GM18861 (cell line): ENCODE measurements around the gene DYNLT2.

Experiments
- ATAC-seq: cut with Tn5 transposase; IDR thresholded peaks from one replicate; pipeline ENCODE4 v1.9.1; 2021; ENCODE audit not compliant: unreplicated experiment

The DYNLT2 gene, protein sequence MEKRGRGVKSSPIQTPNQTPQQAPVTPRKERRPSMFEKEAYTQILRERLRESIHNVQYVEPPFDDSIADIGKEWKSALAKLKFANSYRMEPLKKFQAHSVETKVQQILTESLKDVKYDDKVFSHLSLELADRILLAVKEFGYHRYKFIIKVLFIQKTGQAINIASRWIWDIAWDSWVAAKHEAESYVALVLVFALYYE

DNA sequence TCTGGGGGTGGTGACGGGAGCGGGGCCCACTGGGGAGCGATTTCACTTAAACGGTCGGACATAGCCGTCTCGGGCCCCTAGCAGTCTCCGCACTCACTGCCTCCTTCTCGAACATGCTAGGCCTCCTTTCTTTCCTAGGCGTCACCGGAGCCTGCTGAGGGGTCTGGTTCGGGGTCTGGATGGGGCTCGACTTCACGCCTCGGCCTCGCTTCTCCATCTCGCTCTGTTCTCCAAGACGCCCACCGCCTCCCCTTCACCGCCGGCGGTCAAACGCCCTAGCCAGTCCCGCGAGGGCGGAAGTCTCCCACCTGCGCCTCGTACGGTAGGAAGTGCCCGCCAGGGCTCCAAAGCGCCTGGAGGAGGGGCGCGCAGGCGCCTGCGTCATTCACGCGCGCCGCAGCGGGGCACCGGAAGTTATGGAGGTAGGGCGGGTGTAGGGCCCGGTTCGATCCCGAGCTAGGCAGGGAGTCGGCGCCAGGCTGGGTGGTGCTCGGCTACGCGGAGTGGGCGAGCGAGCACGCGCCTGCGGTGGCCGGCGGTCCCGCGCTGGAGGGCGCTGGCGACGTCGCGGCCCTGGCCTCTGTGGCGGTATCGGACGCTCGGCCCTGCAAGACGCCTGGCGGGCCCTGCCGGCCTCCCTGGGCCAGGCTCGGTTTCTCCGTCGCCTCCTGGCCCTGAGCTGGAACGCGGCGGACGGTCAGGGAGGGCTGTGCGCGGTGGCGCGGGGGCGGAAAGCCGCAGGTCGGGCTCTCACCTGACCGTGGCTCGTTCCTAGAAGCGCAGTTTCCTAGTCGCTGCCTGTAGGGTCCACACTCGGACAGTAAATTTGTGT lies at the start of gene DYNLT2, which contains the start of gene ERMARD:
DYNLT2 (minus strand) TSS at position 331 of the 832 bp plus-strand sequence; CDS start at position 217, 114 bp downstream.
ERMARD (plus strand) TSS at position 381 of the 832 bp plus-strand sequence; CDS start at position 417, 36 bp downstream.
- peak; percentile 96 for ATAC-seq

DNA sequence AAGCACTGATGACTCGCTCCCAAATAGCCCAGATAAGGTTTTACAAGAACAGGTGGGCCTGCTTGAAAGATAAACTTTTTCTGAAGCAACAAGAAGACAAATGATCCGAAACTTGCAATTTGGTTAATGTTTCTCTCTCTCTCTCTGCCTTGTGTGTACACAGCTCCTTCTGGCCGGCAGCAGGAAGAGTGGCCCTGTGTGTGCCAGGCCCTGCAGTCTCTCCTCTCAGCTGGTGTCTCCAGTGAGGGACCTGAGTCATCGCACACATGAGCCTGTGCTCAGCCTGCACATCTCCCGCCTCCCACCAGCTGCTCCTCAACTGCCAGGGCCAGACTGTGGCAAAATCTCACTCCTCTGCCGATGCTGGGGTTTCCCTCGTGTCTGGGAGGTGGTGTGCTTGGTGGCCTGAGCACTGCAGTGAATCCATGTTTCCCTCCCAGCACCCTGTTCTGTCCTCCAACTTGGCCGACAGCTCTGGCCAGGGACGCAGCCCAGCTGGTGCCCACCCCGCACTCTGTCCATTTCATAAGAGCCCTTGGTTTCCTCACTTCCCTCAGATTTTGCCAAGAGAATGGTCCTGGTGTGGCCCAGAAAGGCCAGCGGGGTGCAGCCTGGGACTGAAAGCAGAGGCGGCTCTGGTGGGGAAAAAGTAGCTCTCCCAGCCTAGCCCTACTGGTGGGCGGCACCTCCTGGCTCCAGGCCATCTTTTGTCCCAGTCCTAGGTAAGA lies 49.5 kb upstream of the DYNLT2 start:
- ATAC-seq = no peak

DNA sequence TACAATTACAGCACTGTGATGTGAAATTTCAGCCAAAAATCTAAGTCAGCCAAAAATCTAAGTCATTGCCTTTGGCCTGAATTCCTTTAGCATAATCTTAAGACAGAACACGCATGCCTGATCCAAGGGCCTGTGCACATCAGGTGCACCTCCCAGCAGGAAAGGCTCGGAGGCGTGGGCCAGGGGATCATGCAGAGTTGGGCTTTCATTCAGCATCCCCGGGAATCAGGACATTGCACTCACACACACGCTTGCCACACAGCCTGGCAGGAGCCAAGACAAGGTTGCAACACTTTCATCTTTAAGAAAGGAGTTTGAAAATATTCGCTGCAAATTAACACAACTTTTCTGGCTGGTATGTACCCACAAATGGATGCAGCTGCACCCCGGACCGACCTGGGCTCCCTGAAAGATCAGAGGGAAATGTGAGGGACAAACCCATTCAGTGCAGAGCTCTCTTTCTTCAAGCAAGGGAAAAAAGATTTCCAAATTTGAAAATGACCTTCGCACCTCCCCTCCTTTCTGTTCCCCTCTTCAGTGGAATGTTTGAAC lies 48.8 kb upstream of the DYNLT2 start:
- no peak for ATAC-seq

DNA sequence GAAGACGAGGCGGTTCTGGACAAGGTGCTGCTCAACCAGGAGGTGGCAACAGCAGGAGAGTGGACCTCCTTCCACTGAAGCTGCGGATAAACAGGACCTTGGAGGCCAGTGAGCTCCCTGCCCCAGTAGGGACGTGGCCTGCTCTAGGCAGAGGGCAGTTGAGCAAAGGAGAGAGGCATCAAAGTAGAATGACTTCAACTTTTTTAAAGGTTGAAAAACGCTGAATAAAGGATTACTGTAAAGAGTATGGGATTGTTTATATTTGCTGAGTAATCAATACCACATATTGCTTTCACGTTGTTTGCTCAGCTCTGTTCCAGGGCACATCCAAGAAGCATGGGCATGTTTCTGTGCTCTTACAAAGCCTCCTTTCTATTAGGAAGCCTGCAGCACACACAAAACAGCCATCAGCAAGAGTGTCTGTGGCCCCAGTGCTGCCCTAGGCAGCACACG lies 48.1 kb upstream of the DYNLT2 start:
- no peak for ATAC-seq

DNA sequence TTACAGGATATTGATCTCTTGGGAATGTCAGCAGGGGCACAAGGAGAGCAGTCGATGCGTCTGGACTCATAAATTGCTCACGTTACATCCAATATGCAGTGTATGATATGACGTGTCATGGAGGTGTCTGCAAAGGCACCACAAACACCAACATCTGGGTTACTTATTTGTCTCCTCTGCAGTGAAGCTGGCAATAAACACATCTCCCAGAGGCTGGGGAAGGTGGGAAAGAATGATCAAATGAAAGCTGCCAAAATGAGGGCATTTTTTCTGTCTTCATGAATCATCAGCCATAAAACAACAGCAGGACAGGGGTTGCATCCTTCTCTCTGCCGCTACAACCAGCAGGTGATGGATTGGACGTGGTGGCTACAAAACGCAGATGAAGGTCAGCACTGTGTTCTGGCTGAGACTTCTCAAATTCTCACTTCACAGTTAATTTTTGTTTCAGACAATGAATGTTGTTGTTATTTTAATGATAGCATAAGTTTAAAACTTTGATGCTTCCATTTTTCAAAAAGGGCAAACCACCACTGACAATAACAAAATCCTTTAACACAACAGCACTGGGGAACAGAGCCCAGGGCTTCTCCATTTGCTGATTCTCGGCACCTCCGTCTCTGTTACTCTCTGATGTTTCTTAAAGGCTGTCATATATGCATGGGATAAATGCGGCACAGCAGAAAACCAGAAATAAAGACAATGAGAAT lies 47.5 kb upstream of the DYNLT2 start:
- ATAC-seq = no peak

DNA sequence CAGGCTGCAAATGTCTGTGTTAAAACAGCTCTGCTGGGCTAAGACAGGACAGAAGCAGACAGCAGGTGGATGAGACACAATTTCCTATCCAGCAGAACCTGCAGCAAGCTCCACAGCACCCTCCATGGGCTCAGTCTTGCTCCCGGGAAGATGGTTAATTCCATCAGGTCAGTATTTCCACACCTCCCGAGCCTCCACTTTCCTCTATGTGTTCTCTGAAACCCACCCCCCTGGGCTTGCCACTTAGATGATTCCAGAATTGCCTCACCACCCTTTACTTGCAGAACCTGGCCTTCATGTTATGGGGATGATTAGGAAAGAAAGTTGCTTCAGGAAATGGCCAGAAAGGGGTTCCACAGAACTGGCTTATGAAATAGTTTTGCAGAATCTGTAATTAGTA lies 43.8 kb upstream of the DYNLT2 start:
- ATAC-seq = no peak

DNA sequence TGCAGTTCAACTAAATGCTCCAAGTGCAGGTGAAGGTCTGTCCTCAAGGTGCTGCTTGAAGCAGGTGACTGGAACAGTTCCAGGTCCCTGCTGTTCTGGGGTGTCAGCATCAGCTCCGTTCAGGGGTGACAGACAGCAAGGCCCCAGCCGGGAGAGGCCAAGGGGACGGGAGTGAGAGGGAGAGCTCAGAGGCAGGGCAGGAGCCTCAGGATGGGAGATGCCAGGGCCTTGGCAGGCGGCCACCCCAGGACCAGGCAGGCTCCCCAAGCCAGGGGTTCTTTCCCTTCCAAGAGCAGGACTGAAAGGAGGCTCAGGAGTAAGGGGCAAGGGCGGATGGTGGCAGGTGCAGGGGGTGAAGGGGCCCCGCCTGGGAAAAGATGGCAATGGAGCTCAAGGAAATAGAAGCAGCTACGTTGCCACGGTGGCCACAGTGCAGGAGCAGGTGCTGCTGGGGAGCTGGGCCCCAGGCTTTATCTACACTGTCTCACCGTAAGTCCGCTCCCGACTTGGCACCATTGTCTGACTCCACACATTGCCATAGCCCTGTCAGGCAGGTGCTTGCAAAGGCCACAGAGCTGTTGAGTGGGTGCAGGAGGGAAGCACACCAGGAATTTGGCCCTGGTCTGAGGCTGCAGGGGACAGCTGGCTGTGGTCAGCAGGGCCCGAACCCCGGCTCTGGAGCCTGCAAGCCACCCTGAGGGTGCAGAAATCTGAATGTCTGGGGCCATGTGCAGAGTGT lies 43.1 kb upstream of the DYNLT2 start:
- no peak for ATAC-seq

DNA sequence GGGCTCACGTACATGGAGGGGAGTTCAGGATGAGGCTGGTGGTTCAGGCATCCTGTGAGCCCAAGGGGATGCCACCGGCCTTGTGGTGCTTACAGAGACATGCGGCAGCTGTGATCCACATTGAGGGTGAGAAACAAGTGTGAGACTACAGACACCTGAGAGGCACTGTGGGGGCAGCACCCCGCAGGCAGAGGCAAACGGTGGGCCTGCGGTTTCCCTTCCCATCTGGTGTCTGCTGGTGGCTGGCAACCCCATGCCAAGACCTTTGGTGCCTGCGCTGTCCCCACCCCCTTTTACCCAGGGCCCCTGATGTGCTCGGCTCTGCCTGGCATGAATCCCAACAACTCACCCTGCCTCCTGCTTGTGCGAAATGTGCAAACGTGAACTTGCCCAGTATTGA lies 42.0 kb upstream of the DYNLT2 start:
- no peak for ATAC-seq

DNA sequence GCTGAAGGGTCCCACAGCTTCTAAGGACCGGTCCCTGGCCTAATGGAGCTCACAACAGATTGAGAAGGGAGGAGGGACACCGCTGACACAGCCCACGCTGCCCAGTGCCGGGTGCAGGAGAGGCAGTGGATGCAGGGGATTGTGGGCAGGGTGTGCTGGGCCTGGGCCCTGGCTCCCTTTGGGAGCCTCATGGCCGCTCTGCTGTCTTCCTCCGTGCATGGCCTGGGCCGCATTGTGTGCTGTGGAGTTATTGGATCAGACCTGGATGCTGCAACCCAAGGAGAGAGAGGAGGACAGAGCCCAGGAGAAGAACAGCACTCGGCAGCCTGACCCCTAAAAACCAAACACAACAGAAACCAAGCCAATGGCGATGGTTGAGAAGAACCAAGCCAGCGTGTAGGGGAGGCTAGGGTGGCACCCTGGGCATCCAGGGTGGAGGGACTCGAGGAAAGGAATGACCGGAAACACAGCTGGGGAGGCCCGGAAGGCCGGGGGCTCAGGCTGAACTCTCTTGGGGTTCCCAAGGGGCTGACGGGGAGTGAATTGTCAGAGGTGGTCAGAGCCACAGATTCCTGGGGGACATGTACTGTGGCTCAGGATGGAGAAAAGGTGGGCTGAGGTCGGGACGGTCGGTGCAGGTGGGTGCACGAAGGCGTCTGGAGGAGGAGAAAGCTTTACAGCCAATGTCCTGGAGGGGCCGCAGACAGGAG lies 41.1 kb upstream of the DYNLT2 start:
- ATAC-seq = no peak

DNA sequence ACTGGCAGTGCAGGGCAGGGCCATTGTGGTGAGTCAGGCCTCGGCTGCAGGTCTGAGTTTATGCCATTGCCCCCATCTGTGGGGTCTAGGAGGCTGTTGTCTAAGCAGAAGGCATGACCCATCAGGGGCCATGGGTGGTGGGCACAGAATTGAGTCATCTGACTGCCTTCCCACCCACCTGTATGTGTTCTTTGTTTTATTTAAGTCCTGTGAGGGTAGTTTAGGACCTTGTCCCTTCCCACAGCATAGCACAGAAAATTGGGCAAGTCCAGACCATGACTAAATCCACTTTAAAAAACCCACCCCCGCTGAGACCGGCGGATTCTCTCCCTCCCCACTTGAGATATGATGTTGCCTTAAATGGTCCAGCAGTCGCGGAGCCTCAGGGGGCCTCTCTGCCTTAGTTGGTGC lies 40.4 kb upstream of the DYNLT2 start:
- ATAC-seq = no peak

DNA sequence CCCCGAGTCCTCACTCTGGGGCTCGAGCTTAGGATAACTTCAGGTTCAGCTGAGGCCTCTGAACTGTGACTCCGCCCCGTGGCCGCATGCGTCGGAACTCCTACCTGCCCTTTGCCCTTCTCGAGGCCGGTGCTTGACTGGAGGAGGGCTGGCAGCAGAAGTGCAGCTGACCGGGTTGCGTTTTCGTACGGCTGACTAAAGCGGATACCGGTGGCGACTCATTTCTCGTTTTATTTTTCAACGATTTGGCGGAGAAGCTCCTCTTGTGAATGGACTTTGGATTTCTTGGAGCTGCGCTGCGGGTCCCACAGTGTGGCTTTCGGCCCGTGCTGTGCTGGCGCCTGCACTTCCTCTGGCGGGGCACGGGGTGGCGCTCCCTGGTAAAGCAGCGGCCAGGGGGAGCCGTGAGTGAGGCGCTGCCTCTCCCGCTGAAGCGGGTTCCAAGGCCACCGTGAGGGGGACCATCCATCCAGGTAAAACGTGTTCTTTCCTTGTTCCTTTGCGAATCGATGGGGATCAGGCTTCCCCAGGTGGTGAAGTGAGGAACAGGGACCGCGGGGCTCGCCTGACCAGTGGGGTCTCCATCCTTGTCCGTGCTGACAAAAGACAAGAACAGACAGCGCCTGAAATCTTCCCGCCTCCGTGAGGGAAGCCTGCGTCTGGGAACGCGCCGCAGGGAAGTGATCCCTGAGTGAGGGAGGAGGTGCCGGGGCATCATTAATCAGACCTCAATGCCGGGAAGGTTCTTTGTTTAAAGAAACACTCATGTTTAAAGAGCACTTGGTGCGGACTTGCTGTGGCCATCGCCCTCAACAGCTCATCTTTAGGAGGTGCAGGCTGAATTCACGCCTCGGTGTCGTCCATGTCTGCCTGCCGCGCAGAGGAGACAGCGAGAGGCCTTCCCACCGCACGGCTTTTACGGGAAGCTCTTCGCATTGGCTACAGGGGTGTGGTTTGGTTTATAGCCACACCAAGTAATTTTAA lies 38.9 kb upstream of the DYNLT2 start:
- peak; percentile 86 for ATAC-seq

DNA sequence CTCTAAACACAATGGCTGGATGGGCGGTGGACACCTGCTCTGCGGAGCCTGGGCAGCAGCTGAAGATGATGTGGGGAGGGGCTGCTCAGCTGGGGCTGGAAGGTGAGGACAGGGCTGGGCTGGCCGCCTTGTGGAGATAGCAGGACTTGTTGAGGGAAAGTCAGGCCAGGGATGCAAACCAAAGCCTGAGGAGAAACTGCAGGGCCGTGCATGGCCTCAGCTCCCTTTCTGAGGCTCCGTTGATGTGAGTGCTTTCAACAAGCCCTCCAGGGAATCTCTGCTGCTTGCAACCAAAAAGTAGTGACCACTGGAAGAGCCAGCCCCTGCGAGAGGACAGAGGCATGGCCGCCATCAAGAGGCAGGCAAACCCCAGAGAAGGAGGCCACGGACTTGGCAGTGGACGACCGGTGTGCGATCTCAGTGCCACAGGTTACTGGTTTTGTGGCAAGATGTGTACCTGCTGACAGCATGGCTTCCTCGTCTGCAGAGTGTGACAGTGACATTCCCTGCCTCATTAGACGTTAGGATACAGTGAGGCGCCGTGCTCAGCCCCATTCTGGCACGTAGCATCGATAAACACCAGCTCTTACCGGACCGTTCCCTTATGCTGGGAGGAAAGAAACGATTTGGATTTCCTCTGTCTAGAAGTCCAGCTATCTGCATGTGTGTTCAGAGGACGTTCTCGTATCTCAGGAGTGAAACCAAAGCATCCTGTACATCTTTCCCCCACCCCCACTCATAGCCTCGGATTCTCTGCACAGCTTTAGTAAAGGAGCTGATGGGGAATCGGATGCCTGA lies 38.0 kb upstream of the DYNLT2 start:
- no peak for ATAC-seq

DNA sequence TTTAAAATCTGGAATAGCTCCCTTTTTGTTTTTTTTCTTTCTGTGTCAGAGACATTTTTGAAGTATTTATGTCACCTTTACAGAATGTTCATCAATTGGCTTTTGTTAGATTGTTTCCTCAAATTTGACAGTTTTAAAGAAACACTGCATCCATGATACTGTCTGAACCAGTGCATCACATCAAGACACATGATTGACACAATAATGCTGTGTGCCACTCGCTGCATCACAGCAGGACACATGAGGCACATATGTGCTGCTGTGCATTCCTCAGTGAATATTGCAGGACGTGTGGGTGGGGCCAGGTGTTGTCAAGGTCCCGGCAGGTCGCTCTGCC lies 37.4 kb upstream of the DYNLT2 start:
- no peak for ATAC-seq

DNA sequence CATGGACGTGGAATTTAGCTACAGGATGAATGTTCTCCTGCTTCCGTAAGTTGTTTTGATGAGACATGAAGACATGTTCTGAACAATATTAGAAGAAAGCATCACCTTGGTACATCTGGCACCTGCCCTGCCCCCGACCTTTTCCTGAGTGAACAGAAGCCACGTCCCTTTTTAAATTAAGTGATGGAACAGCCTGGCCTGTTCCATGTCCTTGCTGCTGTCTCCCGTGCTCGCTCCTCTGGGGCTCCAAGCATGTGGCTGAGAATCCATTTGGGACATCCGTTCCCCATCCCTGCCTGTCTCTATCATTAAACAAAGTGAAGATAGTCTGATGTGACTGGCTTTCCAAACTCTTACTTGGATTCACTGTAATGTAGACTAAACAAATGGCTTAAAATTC lies 36.4 kb upstream of the DYNLT2 start:
- no peak for ATAC-seq

DNA sequence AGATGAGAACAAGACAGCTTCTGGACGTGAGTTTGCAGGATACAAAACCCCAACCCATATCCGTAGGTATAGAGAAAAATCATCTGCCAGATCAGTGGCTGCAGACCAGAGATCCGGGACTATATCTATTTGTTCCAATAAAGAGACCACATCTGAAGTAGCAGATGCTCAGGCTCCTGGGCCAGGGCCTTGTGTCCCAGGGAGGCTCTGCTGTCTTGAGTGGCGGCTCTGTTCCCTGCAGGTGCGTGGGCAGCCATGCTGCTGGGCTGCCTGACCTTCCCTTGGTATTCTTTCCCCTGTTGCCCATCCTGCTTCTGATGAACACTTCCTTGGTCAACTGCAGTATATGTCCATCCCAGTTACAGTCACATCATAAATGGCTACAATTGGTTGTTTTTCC lies 35.0 kb upstream of the DYNLT2 start:
- no peak for ATAC-seq

DNA sequence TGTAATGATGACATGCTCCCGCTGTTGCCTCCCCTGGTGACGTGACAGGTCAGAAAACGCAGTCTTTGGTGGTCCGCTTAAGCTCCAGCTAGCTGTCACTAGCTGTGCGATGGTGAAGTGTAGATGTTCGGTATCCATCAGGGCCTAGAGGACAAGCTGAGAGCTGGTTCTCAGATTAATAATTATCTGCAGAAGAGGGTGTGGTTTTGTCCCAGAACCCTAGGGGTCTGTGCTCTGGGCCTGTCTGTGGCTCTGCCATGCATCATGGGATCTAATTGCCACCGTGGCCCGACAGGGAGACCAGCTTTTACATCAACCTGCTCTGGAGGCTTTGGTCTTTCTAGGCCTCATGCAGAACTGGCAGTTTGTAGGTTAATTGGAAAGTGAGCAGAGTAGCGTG lies 34.2 kb upstream of the DYNLT2 start:
- ATAC-seq = no peak

DNA sequence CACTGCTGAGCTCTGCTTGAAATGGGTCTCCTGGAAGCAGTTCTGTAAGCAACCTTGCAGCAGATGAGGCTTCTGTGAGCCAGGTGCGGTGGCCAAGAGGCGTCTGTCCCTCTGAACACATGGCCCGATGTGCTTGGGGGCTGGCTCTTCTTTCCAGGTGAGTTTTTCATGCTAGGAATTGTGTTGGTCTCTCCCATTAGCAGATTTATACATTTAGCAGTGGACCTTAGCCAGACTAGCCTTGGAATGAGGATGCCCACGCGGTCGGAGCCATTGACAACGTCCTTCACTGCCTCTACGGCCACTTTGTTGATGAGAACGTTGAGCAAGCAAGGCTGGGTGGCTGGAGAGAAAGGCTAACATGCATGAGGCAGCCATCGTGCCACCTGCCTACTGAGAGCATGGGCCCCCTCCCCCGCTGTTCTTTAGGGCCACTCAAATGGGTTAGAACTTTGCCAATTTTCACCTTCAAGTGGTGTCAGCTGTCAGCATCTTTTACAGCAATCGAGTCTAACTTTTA lies 33.5 kb upstream of the DYNLT2 start:
- ATAC-seq = no peak
